Activated CD4-positive, alpha-beta T cell treated with anti-CD3 and anti-CD28 coated beads, Interleukin-2, Interleukin-6, amounts not matched to agents 100 ng/mL and 50 ng/mL, durations not matched to agents 16 hours and 8 hours (primary cell): Measurements from ENCODE around the gene IL36B.
A peak's percentile ranks its signal among the peaks of the same experiment; 100 is the strongest.
"Not testable (repeated sequence)": the region's sequence is repeated elsewhere in the genome, so short reads cannot be mapped to it uniquely, and the experiment has no call there.

Experiments used
- DNase-seq: peaks from one replicate; pipeline ENCODE4 v3.0.0-alpha.2; 2020

The IL36B gene

DNA sequence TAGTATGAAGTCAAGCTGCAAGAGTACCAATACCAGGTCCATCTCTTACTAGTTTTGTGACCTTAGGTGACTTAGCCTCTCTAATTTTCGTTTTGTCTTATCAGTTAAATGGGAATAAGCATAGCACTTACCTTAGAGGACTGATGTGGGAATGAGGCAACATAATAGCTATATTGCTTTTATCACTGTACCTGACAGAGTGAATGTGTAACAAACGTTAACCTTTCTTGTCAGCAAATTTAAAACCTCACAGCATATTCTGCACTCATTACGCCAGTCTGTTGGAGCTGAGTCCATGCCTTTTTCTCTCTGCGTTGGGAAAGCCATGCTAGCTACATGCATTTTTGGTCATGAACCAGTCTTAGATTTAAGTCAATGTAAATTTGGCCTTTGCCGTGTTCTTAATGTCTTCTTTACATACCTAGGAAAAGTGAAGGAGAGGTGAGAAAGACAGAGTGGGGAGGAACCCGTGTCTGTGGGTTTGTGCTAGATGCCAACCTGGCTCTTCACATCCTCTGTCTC, at the start of gene IL36B:
TSS of gene IL36B (minus strand) at position 472 of the 522 bp plus-strand sequence.
- DNase-seq, result no peak

DNA sequence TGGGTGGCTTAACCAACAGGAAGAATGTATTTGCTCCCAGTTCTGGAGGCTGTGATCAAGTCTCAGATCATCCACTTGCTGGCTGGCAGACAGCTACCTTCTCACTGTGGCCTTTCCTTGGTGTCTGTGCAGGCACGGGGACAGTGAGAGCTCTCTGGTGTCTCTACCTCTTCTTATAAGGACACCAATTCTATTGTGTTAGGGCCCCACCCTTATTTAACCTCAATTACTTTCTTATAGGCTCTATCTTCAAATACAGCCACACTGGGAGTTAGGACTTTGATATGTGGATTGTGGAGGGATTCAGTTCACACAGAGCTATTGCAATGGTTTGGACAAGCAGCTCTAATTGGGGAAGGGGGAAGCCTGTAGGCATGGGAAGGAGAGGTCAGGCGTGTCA, 49.5 kb upstream of the IL36B start:
- no peak for DNase-seq

- no peak for DNase-seq
Measured at GRCh38 chr2:113098532-113098931, 45.9 kb upstream of the IL36B start.

DNA sequence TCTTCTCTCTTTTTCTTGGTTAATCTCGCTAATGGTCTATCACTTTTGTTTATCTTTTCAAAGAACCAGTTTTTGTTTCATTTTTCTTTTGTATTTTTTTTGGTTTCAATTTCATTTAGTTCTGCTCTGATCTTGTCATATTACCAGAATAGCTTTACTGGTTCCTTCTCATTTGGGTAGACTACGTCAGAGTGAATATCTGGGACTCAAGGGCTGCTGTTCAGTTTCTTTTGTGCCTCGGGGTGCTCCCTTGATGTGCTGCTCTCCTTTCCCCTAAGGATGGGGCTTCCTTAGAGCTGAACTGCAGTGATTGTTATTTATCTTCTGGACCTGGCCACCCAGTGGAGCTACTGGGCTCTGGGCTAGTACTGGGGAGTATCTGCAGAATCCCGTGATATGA, 45.4 kb upstream of the IL36B start:
- DNase-seq, result peak; percentile 34

- peak; percentile 42 for DNase-seq
Measured at GRCh38 chr2:113096842-113097618, 44.4 kb upstream of the IL36B start.

DNA sequence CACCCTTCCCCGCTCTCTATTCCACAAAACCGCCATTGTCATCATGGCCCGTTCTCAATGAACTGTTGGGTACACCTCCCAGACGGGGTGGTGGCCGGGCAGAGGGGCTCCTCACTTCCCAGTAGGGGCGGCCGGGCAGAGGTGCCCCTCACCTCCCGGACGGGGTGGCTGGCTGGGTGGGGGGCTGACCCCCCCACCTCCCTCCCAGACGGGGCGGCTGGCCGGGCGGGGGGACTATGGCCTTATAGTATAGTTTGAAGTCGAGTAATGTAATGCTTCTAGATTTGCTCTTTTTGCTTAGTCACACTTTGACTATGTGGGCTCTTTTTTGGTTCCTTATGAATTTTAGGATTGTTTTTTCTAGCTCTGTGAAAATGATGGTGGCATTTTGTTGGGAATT, 43.6 kb upstream of the IL36B start:
- not testable (repeated sequence) for DNase-seq

DNA sequence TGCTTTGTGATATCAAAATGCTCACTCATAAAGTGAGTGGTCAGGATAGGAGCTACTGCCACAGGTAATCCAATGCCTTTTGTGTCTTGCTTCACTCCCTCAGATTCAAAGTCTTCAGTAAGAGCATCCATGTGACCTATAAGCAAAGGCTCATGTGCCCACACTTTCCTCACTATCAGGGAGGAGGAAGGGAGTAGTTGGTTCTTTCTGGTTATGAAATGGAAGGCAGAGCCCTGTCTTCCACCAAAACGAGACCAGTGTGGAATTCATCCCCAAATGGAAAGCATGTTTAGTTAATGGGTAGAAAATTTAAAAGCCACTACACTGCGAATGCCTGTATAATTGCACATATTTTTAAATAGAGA, 40.9 kb upstream of the IL36B start:
- no peak for DNase-seq

DNA sequence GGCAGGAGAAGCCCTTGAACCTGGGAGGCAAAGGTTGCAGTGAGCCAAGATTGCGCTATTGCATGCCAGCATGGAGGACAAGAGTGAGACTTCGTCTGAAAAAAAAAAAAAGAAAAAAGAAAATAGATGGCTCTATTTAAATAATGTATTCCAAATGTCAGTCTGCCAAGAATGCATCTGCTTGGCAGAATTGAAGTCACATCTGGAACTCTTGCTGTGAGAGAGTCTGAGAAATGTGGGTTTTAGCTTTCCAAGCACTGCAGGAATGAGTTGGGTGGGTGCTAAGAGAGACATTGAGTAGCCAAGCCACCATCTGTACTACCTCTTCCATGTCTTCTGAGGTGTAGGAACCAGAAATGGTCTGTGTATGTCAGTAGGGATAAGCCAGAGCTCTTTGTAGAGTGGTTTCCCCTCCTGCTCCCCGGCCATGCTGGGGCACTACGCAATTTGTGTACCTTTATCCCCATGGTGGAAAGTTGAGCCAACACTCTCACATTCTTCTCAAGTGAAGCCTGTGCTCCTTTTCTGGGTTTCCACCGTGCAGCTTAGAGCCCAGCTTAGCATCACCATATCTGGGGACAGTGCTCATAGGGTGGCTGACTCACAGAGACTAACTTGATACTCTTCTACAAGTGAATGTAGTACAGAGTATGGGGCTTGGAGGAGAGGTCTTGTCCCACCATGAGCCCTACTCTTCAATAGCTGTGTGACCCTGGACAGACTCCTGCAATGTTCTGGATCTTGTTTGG, 40.4 kb upstream of the IL36B start:
- no peak for DNase-seq

GRCh38 chr2:113091231-113091896, 38.7 kb upstream of the IL36B start:
- no peak for DNase-seq

GRCh38 chr2:113089916-113090315, 37.2 kb upstream of the IL36B start:
- peak; percentile 62 for DNase-seq

DNA sequence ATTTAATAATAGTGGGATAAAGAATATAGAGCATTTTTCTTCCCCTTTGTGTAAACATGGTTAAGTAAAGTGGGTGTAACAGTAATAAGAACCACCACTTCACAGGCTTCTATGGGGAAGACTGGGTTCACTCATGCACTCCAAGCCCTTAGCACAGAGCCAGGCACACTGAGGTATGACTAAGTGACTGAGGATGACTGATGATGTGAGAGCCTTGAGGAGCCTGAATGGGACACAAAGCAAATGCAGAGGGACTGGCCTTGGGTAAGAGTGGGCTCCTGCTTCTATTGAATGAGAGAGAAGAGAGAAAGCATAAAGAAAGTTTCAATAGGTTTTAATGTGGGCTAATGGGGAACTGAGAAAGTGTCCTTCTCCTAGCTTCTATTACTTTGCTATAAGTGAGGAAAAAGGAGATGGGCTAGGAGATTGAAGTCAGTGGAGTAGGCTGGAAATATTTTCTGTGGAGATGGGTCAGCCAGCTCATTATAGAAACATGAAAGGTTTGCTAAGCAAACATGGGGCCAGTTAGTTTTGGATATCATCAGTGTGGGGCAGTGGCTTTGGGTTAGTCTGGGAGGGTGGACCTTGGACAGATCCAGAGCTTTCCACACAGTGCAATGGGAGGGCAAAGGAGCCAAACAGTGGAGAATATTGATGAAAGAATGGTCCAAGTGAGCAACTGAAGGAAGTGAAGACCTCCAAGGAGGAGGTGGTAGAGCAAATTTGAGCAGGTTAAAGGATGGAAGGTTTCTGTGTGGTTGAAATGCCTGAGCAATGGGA, 35.7 kb upstream of the IL36B start:
- no peak for DNase-seq

- DNase-seq, result no peak
Measured at GRCh38 chr2:113085542-113085941, 32.9 kb upstream of the IL36B start.

GRCh38 chr2:113084249-113085000, 31.8 kb upstream of the IL36B start:
- peak; percentile 33 for DNase-seq

DNA sequence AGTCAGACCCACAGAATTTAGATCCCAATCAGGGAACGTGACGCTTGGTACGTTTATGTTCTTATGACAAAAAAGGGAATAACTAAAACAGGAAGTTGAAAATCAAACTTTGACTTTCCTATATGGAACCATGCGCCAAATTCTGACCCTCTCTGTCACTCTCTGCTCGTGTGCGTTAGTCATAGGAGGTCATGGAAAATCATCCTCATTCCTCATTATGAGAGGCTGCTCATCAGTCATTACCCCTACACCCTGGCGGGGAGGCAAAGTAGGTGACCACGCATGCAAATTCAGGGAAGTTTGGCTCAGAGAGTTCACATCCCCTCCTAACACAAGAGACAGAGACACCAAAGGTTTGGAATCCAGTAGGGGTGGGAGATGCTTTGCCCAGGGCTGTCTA, 30.6 kb upstream of the IL36B start:
- DNase-seq, result no peak

GRCh38 chr2:113081488-113082210, 29.0 kb upstream of the IL36B start:
- DNase-seq, result no peak

- peak; percentile 59 for DNase-seq
Measured at GRCh38 chr2:113080134-113080533, 27.5 kb upstream of the IL36B start.

DNA sequence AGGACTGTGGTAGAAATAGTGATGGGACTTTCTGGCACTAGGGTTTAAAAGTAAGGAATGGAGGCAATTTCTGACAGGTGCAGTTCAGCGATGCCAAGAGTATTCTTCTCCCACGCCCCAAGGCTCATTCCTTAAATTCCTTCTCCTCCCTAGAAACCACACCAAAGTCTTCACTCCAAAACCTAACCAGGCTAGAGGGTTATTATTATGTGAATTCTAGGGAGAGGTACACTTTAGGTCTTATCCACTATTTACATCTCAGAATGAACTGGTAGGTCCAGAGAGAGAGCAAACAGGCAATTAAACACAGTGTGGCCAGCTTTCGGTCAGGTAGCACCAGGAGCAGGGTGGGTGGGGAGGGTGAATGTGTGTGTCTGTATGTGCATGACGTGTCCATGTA, 26.5 kb upstream of the IL36B start:
- DNase-seq, result no peak

- DNase-seq, result no peak
Measured at GRCh38 chr2:113078350-113078839, 25.7 kb upstream of the IL36B start.

GRCh38 chr2:113077921-113078320, 25.3 kb upstream of the IL36B start:
- DNase-seq, result no peak

DNA sequence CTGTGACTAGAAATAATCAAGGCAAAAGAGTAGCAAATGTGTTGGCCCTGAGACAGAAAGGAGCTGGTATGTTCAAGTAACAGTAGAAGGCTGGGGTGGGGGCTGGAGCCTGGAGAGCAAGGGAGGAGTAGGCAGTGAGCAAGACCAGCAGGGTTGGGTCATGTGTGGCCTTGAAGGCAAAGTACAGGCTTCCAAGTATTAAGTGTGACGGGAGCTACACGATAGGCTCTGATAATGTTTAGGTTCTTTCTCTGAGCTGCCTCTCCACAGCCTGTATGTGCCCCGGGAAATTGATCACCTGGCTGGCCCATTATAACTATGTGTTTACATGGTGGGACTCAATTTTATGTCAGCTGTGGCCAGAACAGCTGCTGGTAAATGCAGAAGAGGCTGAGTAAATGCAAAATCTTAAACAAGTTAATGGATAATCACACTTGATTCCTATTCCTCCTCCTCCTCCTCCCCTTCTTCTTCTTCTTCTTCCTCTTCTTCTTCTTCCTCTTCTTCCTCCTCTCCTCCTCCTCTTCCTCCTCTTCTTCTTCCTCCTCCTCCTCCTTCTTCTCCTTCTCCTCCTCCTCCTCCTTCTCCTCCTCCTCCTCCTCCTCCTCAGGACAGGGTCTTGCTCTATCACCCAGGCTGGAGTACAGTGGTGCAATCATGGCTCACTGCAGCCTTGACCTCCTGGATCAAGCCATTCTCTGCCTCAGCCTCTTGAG, 24.4 kb upstream of the IL36B start:
- no peak for DNase-seq
